HG03097 (cell line): ENCODE data around the gene P3H4.

Experiments used
- ATAC-seq: cut with Tn5 transposase; IDR thresholded peaks from one replicate; pipeline ENCODE4 v1.9.1; 2021; ENCODE audit not compliant: unreplicated experiment, low FRiP score

The P3H4 gene

GRCh38 chr17:41822216-41823140 lies 10.7 kb upstream of the P3H4 start:
- ATAC-seq: no peak

- no peak for ATAC-seq
Measured at GRCh38 chr17:41821776-41822175, 10.0 kb upstream of the P3H4 start.

GRCh38 chr17:41818024-41818423 lies 6.3 kb upstream of the P3H4 start:
- ATAC-seq: no peak

GRCh38 chr17:41816637-41817320 lies 5.0 kb upstream of the P3H4 start:
- ATAC-seq: no peak

GRCh38 chr17:41814195-41814594 lies 2.4 kb upstream of the P3H4 start:
- no peak for ATAC-seq

DNA sequence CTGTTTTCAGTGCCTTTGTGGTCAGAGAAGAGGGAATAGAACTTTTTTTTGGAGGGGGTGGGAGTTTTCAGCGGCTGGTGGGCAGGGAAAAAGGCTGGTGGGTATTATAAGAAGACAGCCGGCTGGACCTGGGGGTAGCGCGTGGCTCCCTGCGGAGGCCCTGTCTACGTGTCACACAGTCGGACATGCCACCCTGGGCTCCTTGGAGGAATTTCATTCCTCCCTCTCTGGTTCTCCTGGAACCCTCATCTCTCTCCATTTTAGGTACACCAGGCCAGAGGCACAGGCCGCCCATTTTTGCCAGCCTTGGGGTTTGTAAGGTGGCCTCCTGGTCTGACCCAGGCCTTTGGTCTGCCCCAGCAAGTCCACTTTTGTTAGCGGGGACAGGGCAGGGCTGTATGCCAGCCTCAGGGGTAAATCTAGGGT lies 2.0 kb upstream of the P3H4 start:
- ATAC-seq: no peak

DNA sequence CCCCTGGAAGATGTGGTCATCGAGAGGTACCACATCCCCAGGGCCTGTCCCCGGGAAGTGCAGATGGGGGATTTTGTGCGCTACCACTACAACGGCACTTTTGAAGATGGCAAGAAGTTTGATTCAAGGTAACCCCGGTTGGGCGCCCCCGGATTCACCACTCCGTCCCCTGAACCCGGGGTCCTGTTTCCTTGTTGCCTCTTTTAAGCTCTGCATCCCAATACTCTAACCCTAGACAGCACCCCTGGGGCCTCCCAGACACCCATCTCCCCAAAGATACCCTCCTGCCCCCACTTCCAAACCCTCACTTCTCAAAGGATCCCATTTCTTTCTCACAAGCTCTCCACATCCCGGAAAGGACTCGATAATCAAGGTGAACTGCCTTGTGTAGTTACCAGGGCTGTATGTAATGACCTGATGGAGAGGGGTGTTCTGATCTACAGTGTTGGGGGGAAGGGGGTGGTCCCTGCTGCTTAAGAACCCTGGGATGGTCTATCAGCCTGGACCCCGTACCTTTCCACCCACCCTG lies 1.5 kb upstream of the P3H4 start:
- ATAC-seq: no peak

DNA sequence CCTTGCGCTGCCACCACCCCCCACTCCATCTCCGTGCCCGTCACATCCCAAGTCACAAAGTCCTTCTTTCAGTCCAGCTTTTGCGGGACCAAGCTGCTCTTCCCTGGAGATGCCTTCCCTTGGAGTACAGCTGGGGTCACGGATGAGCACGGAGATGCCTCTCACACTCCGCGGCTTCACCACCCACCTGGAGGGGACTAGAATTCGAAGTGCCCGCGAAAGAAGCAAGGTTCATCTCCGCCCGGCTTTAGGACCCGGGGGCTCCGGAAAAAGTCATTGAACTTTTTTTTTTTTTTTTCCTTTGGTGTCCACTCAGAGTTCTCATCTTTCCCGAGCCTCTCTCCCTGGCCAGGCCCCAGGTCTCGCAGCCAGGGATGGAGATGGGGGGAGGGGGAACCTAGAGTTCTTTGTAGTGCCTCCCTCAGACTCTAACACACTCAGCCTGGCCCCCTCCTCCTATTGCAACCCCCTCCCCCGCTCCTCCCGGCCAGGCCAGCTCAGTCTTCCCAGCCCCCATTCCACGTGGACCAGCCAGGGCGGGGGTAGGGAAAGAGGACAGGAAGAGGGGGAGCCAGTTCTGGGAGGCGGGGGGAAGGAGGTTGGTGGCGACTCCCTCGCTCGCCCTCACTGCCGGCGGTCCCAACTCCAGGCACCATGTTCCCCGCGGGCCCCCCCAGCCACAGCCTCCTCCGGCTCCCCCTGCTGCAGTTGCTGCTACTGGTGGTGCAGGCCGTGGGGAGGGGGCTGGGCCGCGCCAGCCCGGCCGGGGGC lies 817 bp upstream of the P3H4 start, which contains the start of gene FKBP10:
Gene FKBP10, plus strand, starts transcription at position 624 of the 771 bp plus-strand sequence. Its CDS starts 31 bp downstream, at position 655.
- ATAC-seq: no peak

DNA sequence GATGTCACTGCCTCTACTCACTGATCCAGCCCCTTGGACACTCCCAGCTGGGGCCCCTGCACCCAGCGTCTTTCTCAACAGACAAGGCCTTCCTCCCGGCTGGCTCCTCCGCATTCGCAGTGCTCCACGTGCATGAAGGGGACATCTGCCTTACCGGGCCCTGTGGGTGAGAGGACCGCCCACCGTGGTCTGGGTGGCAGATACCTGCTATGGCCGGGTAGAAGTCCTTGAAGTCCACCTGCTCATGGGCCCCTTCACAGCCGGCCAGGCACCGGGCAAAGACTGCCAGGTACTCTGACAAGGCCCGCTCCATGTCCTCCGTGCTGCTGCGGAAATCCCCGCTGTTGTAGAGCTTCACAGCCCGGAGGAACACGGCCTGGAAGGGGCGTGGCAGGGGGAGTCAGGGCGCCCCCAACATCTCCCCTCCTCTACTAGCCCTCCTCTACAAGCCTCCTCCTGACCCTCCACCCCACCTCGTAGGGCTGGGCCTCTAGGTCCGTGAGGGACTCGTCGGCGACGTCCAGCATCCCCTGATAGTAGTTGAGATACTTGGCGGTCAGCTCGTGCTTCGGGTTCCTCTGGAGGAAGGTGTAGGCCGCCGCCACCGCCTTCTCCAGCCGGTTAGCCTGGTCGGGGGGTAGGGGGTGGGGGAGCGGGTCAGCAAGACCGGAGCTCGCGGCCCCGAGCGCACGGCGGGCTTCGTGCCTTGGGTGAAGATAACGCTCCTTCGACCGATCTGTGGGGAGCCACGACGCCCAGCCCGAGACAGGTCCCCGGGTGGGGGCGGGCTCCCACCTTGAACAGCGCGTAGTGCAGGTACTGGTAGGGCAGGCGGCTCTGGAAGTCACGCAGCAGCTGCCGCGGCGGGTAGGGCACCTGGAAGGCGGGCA lies 845 bp downstream of the P3H4 start:
- no peak for ATAC-seq

GRCh38 chr17:41806685-41807445 lies 4.9 kb downstream of the P3H4 start:
- ATAC-seq: no peak

GRCh38 chr17:41803049-41804020 lies 8.4 kb downstream of the P3H4 start:
- ATAC-seq: no peak

GRCh38 chr17:41801374-41802271 lies 10.1 kb downstream of the P3H4 start:
- no peak for ATAC-seq

DNA sequence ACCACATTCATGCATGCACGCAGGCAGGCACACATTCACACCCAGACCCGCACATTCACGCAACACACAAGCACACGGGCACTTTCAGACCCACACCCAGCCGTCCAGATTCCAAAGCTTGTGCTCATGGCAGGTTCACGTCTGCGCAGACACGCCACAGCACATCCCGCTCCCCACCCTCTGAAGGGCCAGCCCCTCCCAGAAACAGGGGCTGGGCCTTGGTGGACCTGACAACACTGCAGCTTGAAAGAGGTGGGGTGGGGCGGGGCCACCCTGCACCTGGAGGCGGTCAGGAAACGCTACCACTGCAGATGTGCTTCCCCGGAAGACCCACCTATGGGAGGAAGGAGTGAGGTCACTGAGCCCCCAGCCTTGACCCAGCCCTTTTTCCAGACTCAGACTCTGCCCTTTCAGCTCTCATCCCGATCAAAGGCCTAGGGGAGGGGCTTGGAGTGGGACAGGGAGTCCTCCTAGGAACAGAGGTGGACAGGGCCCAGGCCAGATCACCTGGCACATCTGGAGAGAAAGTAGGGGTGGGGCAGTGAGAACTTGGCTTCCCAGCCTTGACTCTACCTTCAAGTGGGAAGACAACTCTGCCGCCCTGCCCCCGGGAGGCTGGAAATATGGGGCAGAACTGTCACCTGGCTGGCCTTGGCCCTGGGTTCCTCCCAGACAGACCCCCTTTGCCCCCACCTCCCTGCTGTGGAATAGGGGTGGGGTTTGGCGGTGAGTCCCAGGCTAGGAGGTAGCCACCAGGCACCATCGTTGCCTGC lies 11.0 kb downstream of the P3H4 start:
- ATAC-seq: no peak

DNA sequence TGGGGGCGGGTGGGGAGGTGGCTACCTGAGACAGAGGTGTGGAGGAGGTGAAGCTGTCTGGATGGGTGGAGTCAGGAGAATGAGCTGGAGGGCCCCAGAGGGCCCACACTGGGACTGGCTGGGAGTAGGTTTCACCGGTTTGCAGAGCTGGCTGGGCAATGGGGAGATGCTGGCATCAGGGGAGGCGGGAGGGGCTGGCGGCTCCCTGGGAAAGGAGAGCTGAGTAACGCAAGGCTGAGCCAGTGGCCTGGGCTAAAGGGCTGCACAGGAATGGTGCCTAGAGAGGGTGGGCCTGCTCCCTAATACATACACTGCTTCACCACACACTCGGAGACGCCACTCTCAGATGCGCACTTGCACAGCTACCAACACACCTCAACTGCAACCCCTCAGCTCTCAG lies 12.4 kb downstream of the P3H4 start:
- ATAC-seq: no peak

GRCh38 chr17:41797377-41797776 lies 14.4 kb downstream of the P3H4 start:
- no peak for ATAC-seq
